ENCODE measurements around the gene DACH1.

DACH1 gene

GRCh38 chr13:71621174-71622124 is 245.6 kb downstream of the DACH1 start:
- no peak overlapping the region for H3K4me3 ChIP-seq (ENCODE audit: low read depth, low read length)
- no peak for DNase-seq (ENCODE audit: low read depth)
- TF ChIP-seq MYC (IDR thresholded peaks at IDR 0.05; ENCODE audit: low read depth, low read length) (no peak), CTCF (IDR thresholded peaks at IDR 0.05; ENCODE audit: low read depth, low read length) (no peak), POLR2A (IDR thresholded peaks at IDR 0.05; ENCODE audit: extremely low read depth, insufficient read length) (no peak)
- TF ChIP-seq, protein P1, sequence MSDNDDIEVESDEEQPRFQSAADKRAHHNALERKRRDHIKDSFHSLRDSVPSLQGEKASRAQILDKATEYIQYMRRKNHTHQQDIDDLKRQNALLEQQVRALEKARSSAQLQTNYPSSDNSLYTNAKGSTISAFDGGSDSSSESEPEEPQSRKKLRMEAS (IDR thresholded peaks at IDR 0.05; ENCODE audit: low read depth, low read length), result no peak

DNA sequence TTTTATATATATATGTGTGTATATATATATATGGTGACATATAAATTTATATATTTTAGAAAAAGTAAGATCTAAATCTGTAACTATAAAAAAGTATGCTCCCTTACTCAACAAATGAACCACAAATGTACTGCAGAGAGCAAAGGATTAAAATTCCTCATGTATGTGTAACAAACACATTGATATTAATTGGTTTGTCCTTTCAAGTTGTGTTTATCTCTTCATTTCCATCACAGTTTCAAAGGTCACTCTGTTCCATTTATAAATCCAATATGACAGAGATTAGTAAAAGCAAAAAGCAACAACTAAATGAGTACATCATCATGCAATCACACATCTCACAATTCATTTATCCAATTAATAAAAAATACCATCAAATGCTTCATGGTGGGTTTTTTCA is 247.9 kb downstream of the DACH1 start:
- H3K4me3 ChIP-seq (ENCODE audit: low read depth, low read length), result no peak overlapping the region
- no peak for TF ChIP-seq MYC (IDR thresholded peaks at IDR 0.05; ENCODE audit: low read depth, low read length)
- TF ChIP-seq, protein P1 (IDR thresholded peaks at IDR 0.05; ENCODE audit: low read depth, low read length), result no peak
- no peak for TF ChIP-seq CTCF (IDR thresholded peaks at IDR 0.05; ENCODE audit: low read depth, low read length)
- no peak for TF ChIP-seq POLR2A (IDR thresholded peaks at IDR 0.05; ENCODE audit: extremely low read depth, insufficient read length)
- DNase-seq (ENCODE audit: low read depth), result no peak

DNA sequence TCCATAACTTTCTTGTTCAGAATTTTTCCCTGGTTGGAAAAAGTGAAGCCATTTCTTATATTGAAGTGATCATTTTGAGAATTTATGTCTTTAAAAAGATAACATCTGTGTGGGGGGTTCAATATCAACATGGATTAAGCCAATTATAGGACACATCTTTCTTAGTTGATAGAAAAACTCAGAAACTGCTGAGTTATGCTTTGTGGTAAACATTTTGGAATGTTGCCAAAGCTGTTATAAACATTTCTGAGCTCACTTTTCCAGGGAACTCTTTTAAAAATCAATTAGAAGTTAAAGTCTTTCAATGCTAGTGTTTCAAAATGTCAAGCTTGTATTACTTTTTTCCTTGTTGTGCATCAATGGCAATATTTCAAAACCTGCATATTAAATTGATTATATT is 248.8 kb downstream of the DACH1 start:
- DNase-seq (ENCODE audit: low read depth), result no peak
- TF ChIP-seq CTCF (IDR thresholded peaks at IDR 0.05; ENCODE audit: low read depth, low read length) (no peak), POLR2A (IDR thresholded peaks at IDR 0.05; ENCODE audit: extremely low read depth, insufficient read length) (no peak)
- TF ChIP-seq, protein P1 (IDR thresholded peaks at IDR 0.05; ENCODE audit: low read depth, low read length), result no peak

GRCh38 chr13:71617265-71617664 is 249.7 kb downstream of the DACH1 start:
- no peak overlapping the region for H3K4me3 ChIP-seq (ENCODE audit: low read depth, low read length)

More for the DNA sequence above, 248.8 kb downstream of the DACH1 start:
- H3K4me3 ChIP-seq (ENCODE audit: low read depth, low read length), result no peak overlapping the region

DNA sequence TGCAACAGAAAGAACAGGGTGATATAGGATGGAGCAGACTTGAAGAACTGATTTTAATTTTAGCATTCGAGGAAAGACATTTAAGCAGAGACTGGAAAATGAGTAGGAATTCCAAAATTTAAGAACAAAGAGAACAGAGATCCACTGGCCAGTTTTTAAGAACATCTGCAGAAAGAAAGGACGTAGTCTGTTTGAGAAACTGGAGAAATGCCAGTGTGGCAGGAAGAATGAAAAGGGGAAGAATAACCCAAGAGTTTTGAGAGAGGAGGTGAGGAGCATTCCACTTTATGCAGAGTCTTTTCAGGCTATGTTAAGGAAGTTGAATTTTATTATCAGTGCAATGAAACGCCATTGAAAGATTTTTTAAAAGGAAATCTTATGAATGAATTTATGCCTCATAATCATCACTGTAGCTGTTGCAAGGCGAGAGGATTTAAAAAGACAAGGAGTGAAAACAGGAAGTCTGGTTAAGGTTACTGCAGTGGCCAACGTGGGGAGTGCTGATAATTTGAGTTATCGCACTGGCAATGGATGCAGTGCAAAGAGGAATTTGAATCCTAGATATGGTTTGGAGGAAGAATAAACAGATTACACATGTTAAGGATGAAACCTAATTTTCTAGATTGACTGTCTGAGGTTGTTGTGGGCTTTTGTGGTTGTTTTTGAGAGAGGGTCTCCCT is 253.8 kb downstream of the DACH1 start:
- DNase-seq (ENCODE audit: low read depth), result peak; percentile 60
- TF ChIP-seq MYC (IDR thresholded peaks at IDR 0.05; ENCODE audit: low read depth, low read length), result peak; percentile 28; the same call in 1 of the 2 replicates
- no peak for TF ChIP-seq CTCF (IDR thresholded peaks at IDR 0.05; ENCODE audit: low read depth, low read length)
- TF ChIP-seq POLR2A (IDR thresholded peaks at IDR 0.05; ENCODE audit: extremely low read depth, insufficient read length), result no peak
- TF ChIP-seq, protein P1 (IDR thresholded peaks at IDR 0.05; ENCODE audit: low read depth, low read length), result peak; percentile 50; the same call in 1 of the 2 replicates
- H3K4me3 ChIP-seq (ENCODE audit: low read depth, low read length), result no peak overlapping the region

More at GRCh38 chr13:71617265-71617664, 249.7 kb downstream of the DACH1 start:
- DNase-seq (ENCODE audit: low read depth), result no peak
- TF ChIP-seq MYC (IDR thresholded peaks at IDR 0.05; ENCODE audit: low read depth, low read length) (no peak), CTCF (IDR thresholded peaks at IDR 0.05; ENCODE audit: low read depth, low read length) (no peak), POLR2A (IDR thresholded peaks at IDR 0.05; ENCODE audit: extremely low read depth, insufficient read length) (no peak)
- TF ChIP-seq, protein P1 (IDR thresholded peaks at IDR 0.05; ENCODE audit: low read depth, low read length), result no peak

All from NB4 (cell line).